Activated naive CD8-positive, alpha-beta T cell treated with anti-CD3 and anti-CD28 coated beads, Interleukin-2, amount 10 ng/mL, durations not matched to agents 7 days and 5 days (primary cell): ENCODE measurements around the gene JPH2. TPM values are rescaled to one million over a fixed set of nuclear protein-coding genes. Genes with fewer than 3 reads are reported as not detected.

ENCODE experiments used
- ATAC-seq: fragments of 150-1000 bp; cut with Tn5 transposase; one replicate; pipeline ENCODE4 v1.10.0; 2021; ENCODE audit warnings: low read depth, moderate library complexity
- POLR2A ChIA-PET: fragments of 350-600 bp; sonication (Branson Sonifier 250); formaldehyde crosslinking; loops from one replicate; lab custom pipeline; 2021; ENCODE audit warnings: antibody characterized with exemption; lab: Charles Lee
- DNase-seq: peaks from one replicate; pipeline ENCODE4 v3.0.0; 2021
- H3K27ac Mint-ChIP-seq: one replicate; pipeline ENCODE4 v1.8.0; 2022; ENCODE audit warnings: mild to moderate bottlenecking, mixed read lengths
- H3K27me3 Mint-ChIP-seq: one replicate; pipeline ENCODE4 v1.8.0; 2022; ENCODE audit warnings: mild to moderate bottlenecking, moderate library complexity, mixed read lengths
- H3K36me3 Mint-ChIP-seq: one replicate; pipeline ENCODE4 v1.8.0; 2021; ENCODE audit warnings: mild to moderate bottlenecking, mixed read lengths
- H3K4me1 Mint-ChIP-seq: one replicate; pipeline ENCODE4 v1.8.0; 2021; ENCODE audit warnings: mixed read lengths
- H3K4me3 Mint-ChIP-seq: one replicate; pipeline ENCODE4 v1.8.0; 2022; ENCODE audit warnings: mild to moderate bottlenecking, moderate library complexity, mixed read lengths
- H3K9me3 Mint-ChIP-seq: one replicate; pipeline ENCODE4 v1.8.0; 2021; ENCODE audit warnings: mixed read lengths
- total RNA-seq, 2 experiments: library from RNA; stranded (reverse); gene quantifications; one replicate each; pipeline ENCODE4 v1.2.3, GENCODE V29; 2021

The JPH2 gene
- total RNA-seq, 2 experiments from 2014 or later: 0.36 to 0.37 TPM

DNA sequence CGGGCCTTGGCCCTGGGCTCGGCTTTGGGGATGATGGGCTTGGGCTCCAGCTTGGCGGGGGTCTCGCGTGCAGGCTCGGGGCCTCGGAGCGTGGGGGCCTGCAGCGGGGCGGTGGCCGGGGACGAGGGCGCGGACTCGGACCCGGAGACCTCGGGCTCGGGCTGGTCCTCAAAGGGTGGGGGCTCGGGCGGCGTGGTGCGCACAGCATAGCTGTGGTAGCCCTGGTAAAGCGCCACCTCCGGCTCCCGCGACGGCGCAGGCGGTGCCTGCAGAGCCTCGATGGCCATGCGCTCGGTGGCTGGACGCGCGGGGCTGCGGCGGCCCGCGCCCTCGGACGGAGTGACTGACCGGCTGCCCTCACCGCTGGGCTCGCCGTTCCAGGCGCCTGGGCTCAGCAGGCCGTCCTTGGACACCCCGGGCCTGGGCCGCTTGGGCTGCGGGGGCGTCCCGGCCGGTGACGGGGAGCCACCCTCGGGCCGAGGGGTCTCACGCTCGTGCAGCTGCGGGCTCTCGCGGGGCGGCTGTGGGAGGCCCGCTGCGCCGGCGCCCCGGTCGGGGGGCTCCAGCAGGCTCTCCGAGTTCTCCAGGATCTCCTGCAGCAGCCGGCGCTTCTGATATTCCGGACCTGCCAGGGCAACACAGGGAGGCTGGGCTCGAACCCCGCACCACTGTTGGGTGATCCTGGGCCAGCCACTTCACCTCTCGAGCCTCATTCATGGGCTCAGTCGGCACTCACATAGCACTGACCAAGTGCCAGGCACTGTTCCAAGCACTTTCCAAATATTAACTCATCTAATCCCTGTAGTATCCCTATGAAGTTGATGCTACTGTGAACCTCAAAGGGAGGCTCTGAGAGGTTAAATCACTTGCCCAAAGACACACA is 71.0 kb downstream of the JPH2 start:
- Mint-ChIP-seq H3K4me3 (no peak overlapping the region), H3K27ac (no peak overlapping the region), H3K36me3 (no peaks in the 10 kb centered on the region), H3K4me1 (peaks cover 14% of the 10 kb centered on the region), H3K9me3 (no peaks in the 10 kb centered on the region), H3K27me3 (peaks cover 20% of the 10 kb centered on the region)
- POLR2A ChIA-PET: interaction anchor here (0.7 to 1.6 kb wide), 4 partner anchors 68 to 194 kb away, joined by 3 to 9 read pairs (median 3); no protein-coding TSS in a partner anchor
- peak; percentile 20 for ATAC-seq
- DNase-seq: no peak

GRCh38 chr20:44115181-44115580 is 71.8 kb downstream of the JPH2 start:
- ATAC-seq: no peak

GRCh38 chr20:44113618-44114376 is 73.2 kb downstream of the JPH2 start:
- H3K4me3 Mint-ChIP-seq: no peak overlapping the region
- DNase-seq (no peak), ATAC-seq (no peak)
- H3K27me3 Mint-ChIP-seq: peaks cover 17% of the 10 kb centered on the region
- peaks cover 3% of the 10 kb centered on the region for H3K9me3 Mint-ChIP-seq
- no peak overlapping the region for H3K27ac Mint-ChIP-seq
- POLR2A ChIA-PET: no interaction called here
- no peaks in the 10 kb centered on the region for H3K36me3 Mint-ChIP-seq
- peaks cover 14% of the 10 kb centered on the region for H3K4me1 Mint-ChIP-seq

More at GRCh38 chr20:44115181-44115580, 71.8 kb downstream of the JPH2 start:
- Mint-ChIP-seq H3K9me3 (no peaks in the 10 kb centered on the region), H3K4me3 (no peak overlapping the region), H3K27me3 (peaks cover 17% of the 10 kb centered on the region), H3K4me1 (peaks cover 14% of the 10 kb centered on the region), H3K27ac (no peak overlapping the region), H3K36me3 (no peaks in the 10 kb centered on the region)
- DNase-seq: no peak
- POLR2A ChIA-PET: no interaction called here

- peaks cover 5% of the 10 kb centered on the region for H3K9me3 Mint-ChIP-seq
- H3K4me3 Mint-ChIP-seq: no peak overlapping the region
- DNase-seq (no peak), ATAC-seq (no peak)
- H3K27me3 Mint-ChIP-seq: peaks cover 17% of the 10 kb centered on the region
- POLR2A ChIA-PET: no interaction called here
- no peak overlapping the region for H3K27ac Mint-ChIP-seq
- no peaks in the 10 kb centered on the region for H3K36me3 Mint-ChIP-seq
- peaks cover 14% of the 10 kb centered on the region for H3K4me1 Mint-ChIP-seq
Observed at GRCh38 chr20:44112889-44113617, 73.9 kb downstream of the JPH2 start.

DNA sequence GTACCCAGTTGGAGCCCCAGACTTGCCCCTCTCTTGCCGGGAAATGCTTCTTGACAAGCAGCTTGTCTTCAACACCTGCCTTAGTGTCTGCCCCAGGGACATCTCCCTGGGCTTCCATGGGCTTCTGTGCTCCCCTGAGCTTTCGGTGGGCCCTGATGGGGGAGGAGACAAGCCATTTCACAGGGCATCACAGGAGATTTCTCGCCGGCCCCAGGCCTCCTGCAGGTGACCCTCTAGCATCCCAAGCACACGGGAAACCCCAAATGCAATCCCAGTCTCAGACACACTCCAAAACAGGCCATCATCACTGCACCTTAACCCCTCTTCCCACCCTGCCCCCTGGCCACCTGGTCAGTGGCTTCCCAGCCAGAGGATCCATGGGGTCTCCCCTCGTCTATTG is 74.5 kb downstream of the JPH2 start:
- Mint-ChIP-seq H3K9me3 (peaks cover 11% of the 10 kb centered on the region), H3K4me3 (no peak overlapping the region), H3K36me3 (no peaks in the 10 kb centered on the region), H3K4me1 (peaks cover 11% of the 10 kb centered on the region), H3K27ac (no peak overlapping the region), H3K27me3 (peaks cover 17% of the 10 kb centered on the region)
- POLR2A ChIA-PET: no interaction called here
- ATAC-seq (no peak), DNase-seq (no peak)

DNA sequence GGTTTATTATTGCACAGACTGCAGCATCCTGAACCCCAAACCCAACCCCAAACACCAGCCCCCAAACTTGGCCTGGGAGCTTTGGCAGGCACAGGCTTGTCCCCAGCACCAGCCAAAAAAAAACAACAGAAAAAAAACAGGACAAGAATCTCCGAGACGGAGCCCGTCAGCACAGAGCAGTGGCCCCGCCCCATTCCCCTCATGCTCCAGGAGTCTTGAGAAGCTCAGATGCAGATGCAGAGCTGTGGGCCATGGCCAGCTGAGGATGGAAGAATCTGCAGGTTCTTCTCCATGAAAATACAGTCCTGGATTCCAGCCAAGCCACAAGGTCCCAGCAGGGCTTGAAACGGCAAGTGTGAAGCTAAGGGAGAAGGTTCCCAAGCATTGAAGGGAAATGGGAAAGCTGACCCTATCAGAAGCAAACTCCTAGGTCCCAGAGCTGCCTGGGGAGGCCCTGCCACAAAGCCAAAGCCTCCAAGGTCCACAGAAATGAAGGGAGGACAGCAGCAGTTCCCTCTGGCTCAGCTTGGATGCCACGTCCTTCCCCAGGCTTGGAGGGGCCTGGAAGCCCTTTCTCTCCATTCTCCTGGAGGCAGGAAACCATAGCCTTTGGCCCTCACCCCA is 75.2 kb downstream of the JPH2 start:
- no peak overlapping the region for H3K4me3 Mint-ChIP-seq
- H3K9me3 Mint-ChIP-seq: peaks cover 14% of the 10 kb centered on the region
- DNase-seq (no peak), ATAC-seq (no peak)
- no peak overlapping the region for H3K27ac Mint-ChIP-seq
- no peaks in the 10 kb centered on the region for H3K36me3 Mint-ChIP-seq
- H3K27me3 Mint-ChIP-seq: peaks cover 17% of the 10 kb centered on the region
- POLR2A ChIA-PET: no interaction called here
- peaks cover 8% of the 10 kb centered on the region for H3K4me1 Mint-ChIP-seq

DNA sequence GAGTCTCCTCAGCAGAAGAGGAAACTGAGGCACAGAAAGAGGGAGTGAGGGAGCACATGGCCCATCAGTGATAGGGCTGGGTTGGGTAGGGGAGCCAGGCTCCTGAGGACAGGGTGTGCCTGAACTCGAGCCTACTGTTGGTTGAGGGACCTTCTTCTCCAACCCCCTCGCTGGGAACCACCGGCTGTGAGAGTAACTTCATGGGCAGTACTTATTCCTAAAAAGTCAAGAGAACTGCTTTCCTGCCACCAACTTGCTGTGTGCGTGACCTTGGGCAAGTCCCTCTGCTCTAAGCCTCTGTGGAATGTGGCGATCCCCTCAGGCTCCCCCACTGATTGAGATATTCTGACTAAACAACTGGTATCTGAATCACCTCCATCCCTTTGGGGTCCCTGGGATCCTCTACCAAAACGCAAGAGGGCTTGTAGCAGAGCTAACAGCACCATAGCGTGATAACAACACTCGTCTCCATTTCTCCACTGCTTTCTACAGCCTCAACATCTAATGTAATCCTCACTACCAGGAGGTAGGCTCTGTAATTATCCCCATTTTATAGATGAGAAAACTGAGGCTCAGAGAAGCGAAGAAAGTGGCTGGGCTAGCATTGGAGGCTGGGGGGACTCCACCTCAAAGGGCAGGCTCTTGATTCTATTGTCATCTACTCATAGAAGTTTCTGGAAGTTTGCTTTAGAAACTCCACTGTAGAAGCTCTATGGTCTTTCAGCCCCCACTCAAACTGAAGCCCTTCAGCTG is 76.0 kb downstream of the JPH2 start:
- ATAC-seq (no peak), DNase-seq (no peak)
- Mint-ChIP-seq H3K9me3 (peaks cover 16% of the 10 kb centered on the region), H3K4me1 (peaks cover 4% of the 10 kb centered on the region), H3K27ac (no peak overlapping the region), H3K36me3 (no peaks in the 10 kb centered on the region), H3K4me3 (no peak overlapping the region), H3K27me3 (peaks cover 19% of the 10 kb centered on the region)
- POLR2A ChIA-PET: no interaction called here

DNA sequence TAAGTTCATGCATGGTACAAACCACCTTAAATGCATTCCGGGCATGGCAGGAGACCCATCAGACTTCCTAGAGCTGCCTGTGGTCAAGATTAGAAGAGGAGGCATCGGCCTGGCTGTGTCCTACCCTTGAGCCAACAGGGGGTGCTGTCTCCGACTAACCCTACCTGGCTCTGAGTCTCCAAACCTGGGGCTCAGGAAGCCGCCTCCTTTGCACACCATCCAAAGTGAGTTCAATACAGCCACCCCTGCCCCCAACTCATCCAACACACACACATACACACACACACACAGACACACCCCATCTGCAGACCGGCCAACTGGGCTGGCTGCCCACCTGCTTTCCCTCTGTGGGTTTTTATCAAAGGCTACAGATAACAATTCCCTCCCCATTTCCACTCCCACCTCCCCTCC is 77.0 kb downstream of the JPH2 start:
- Mint-ChIP-seq H3K36me3 (no peaks in the 10 kb centered on the region), H3K4me3 (no peak overlapping the region), H3K27me3 (peaks cover 17% of the 10 kb centered on the region), H3K9me3 (peaks cover 16% of the 10 kb centered on the region), H3K4me1 (peaks cover 4% of the 10 kb centered on the region), H3K27ac (no peak overlapping the region)
- POLR2A ChIA-PET: no interaction called here
- DNase-seq (no peak), ATAC-seq (no peak)

- Mint-ChIP-seq H3K36me3 (no peaks in the 10 kb centered on the region), H3K27me3 (peaks cover 33% of the 10 kb centered on the region), H3K27ac (no peak overlapping the region), H3K4me3 (no peak overlapping the region), H3K4me1 (no peaks in the 10 kb centered on the region), H3K9me3 (peaks cover 16% of the 10 kb centered on the region)
- POLR2A ChIA-PET: no interaction called here
- DNase-seq: no peak
- no peak for ATAC-seq
Observed at GRCh38 chr20:44106615-44107014, 80.4 kb downstream of the JPH2 start.

DNA sequence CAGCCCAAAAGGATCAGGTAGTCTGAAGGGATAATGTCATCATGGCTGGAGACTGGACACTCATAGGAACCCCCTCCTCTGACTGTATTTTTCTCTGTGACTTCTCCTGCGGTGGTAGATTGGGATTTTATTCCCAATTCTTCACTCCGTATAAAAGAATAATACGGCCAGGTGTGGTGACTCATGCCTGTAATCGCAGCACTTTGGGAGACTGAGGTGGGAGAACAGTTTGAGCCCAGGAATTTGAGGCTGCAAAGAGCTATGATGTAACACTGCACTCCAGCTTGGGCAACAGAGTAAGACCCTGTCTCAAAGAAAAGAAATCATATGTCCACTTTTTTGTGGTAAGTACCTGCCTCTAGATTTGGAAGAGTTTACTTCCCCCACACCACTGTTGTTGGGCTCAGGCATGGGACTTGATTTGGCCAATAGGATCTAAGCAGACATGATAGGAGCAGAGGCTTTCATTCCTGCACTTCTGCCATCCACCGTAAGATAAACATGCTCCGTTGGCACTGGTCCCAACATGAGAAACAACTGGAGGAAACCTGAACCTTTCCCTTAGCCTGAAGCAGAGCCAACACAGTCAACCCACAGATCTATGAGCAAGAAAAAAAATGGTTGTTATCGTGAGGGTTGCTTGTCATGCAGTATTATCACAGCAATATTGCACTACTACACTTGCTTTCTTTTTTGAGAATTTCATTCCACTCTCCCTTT is 82.0 kb downstream of the JPH2 start:
- no peak for ATAC-seq
- no peaks in the 10 kb centered on the region for H3K36me3 Mint-ChIP-seq
- POLR2A ChIA-PET: no interaction called here

DNA sequence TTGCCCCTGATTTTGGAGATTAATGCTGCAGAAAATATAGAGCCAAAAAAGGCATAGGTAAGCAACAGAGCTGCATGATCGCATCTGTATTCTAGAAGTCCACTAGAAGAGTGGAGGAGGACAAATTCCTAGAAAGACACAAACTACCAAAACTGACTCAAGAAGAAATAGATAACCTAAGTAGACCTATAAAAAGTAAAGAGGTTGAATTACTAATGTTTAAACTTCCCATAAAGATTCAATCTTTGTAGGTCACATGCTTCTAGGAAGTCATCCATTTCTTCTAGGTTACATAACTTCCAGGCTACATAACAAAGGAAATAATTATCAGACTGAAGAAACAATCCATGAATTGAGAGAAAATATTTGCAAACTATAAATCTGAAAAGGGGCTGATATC is 84.4 kb downstream of the JPH2 start:
- ATAC-seq (no peak), DNase-seq (no peak)
- H3K27ac Mint-ChIP-seq: no peak overlapping the region
- H3K36me3 Mint-ChIP-seq: no peaks in the 10 kb centered on the region
- H3K4me3 Mint-ChIP-seq: no peak overlapping the region
- H3K4me1 Mint-ChIP-seq: no peaks in the 10 kb centered on the region
- peaks cover 44% of the 10 kb centered on the region for H3K27me3 Mint-ChIP-seq
- POLR2A ChIA-PET: no interaction called here
- peaks cover 6% of the 10 kb centered on the region for H3K9me3 Mint-ChIP-seq

More for the DNA sequence above, 82.0 kb downstream of the JPH2 start:
- Mint-ChIP-seq H3K27ac (no peak overlapping the region), H3K4me3 (no peak overlapping the region), H3K9me3 (peaks cover 16% of the 10 kb centered on the region), H3K27me3 (peaks cover 44% of the 10 kb centered on the region), H3K4me1 (no peaks in the 10 kb centered on the region)
- DNase-seq: no peak

- peaks cover 36% of the 10 kb centered on the region for H3K27me3 Mint-ChIP-seq
- no peaks in the 10 kb centered on the region for H3K36me3 Mint-ChIP-seq
- no peak for DNase-seq
- H3K4me3 Mint-ChIP-seq: no peak overlapping the region
- H3K4me1 Mint-ChIP-seq: no peaks in the 10 kb centered on the region
- POLR2A ChIA-PET: interaction anchor here (0.7 kb wide), 1 partner anchor 611 kb away, joined by 3 read pairs; no protein-coding TSS in a partner anchor
- ATAC-seq: no peak
- no peaks in the 10 kb centered on the region for H3K9me3 Mint-ChIP-seq
- H3K27ac Mint-ChIP-seq: no peak overlapping the region
Observed at GRCh38 chr20:44099832-44100231, 87.2 kb downstream of the JPH2 start.
